HG03575 (cell line): ENCODE results near the gene INPP4A.
A peak's percentile ranks its signal among the peaks of the same experiment; 100 is the strongest.

Source experiments
- ATAC-seq: cut with Tn5 transposase; IDR thresholded peaks from one replicate; pipeline ENCODE4 v1.9.1; 2021; ENCODE audit not compliant: unreplicated experiment, insufficient number of reproducible peaks, low FRiP score; ENCODE audit errors: extremely low read depth

INPP4A gene

GRCh38 chr2:98548920-98549818 lies 104.5 kb downstream of the INPP4A start:
- ATAC-seq = no peak

GRCh38 chr2:98550165-98550564 lies 105.5 kb downstream of the INPP4A start:
- no peak for ATAC-seq

- ATAC-seq = no peak
Measured at GRCh38 chr2:98551316-98551715, 106.7 kb downstream of the INPP4A start.

GRCh38 chr2:98552499-98553179 lies 108.0 kb downstream of the INPP4A start:
- no peak for ATAC-seq

- no peak for ATAC-seq
Measured at GRCh38 chr2:98554116-98554861, 109.6 kb downstream of the INPP4A start.

- ATAC-seq = no peak
Measured at GRCh38 chr2:98555696-98556095, 111.0 kb downstream of the INPP4A start.

- ATAC-seq = peak; percentile 63
Measured at GRCh38 chr2:98556344-98557033, 111.8 kb downstream of the INPP4A start.

GRCh38 chr2:98558852-98559530 lies 114.3 kb downstream of the INPP4A start:
- ATAC-seq = no peak

GRCh38 chr2:98559581-98559980 lies 114.9 kb downstream of the INPP4A start:
- no peak for ATAC-seq

GRCh38 chr2:98560256-98560771 lies 115.7 kb downstream of the INPP4A start:
- no peak for ATAC-seq

GRCh38 chr2:98561018-98561417 lies 116.4 kb downstream of the INPP4A start:
- no peak for ATAC-seq

- ATAC-seq = no peak
Measured at GRCh38 chr2:98561902-98562695, 117.4 kb downstream of the INPP4A start.

GRCh38 chr2:98563394-98563793 lies 118.7 kb downstream of the INPP4A start:
- no peak for ATAC-seq

GRCh38 chr2:98564541-98565132 lies 120.0 kb downstream of the INPP4A start:
- ATAC-seq = no peak

GRCh38 chr2:98565286-98565860 lies 120.7 kb downstream of the INPP4A start:
- no peak for ATAC-seq

GRCh38 chr2:98565941-98566340 lies 121.3 kb downstream of the INPP4A start:
- no peak for ATAC-seq
